Cardiac muscle cell (in vitro differentiated cells and primary cell): ENCODE results near the gene TP73. TPM values are rescaled to one million over a fixed set of nuclear protein-coding genes. Genes with fewer than 3 reads are reported as not detected.
A peak's percentile ranks its signal among the peaks of the same experiment; 100 is the strongest.

Experiments used
- DNase-seq, 2 donors: peaks; one replicate each; pipeline versions ENCODE4 v3.0.0 to v3.0.0-alpha.2; 2010 to 2017; ENCODE audit warnings: low read depth in 1 of 2, low spot score in 1 of 2
- H3K27ac ChIP-seq: fragments of 200-600 bp; sonication (generic); 2 replicates; pipeline ENCODE4 v1.5.1; 2016
- H3K27me3 ChIP-seq: fragments of 200-600 bp; sonication (generic); 2 replicates; pipeline ENCODE4 v1.6.0; 2016; ENCODE audit warnings: control low read depth
- H3K36me3 ChIP-seq: fragments of 200-600 bp; sonication (generic); 2 replicates; pipeline ENCODE4 v1.5.1; 2016; ENCODE audit warnings: control low read depth
- H3K4me1 ChIP-seq: fragments of 200-600 bp; sonication (generic); 2 replicates; pipeline ENCODE4 v1.8.1; 2017; ENCODE audit warnings: low read depth, mild to moderate bottlenecking, mixed run types
- H3K4me3 ChIP-seq: fragments of 200-600 bp; sonication (generic); 2 replicates; pipeline ENCODE4 v1.5.1; 2016; ENCODE audit warnings: mild to moderate bottlenecking
- H3K9me3 ChIP-seq: fragments of 200-600 bp; sonication (generic); 2 replicates; pipeline ENCODE4 v1.5.1; 2017; ENCODE audit warnings: low read depth, mild to moderate bottlenecking, control low read depth
- CTCF ChIP-seq: IDR thresholded peaks from 2 replicates; pipeline ENCODE4 v1.5.1; 2012; ENCODE audit warnings: low read depth, mild to moderate bottlenecking, low read length
- polyA plus RNA-seq: library from polyadenylated mRNA; unstranded; fragments of >200 nt; fragmentation: Nextera tagmentation; extraction: Ambion mirVana; gene quantifications from 2 replicates; pipeline ENCODE4 v1.2.1, GENCODE V29; 2016
- total RNA-seq: library from RNA; depleted of rRNA; stranded (reverse); fragments of >200 nt; gene quantifications from 2 replicates; pipeline ENCODE4 v1.2.3, GENCODE V29; 2016

Gene TP73
- total and polyA plus RNA-seq, 2 experiments from 2014 or later, result 0.87 TPM; not detected in 1

- Histone ChIP-seq H3K36me3 (no peaks in the 10 kb centered on the region), H3K27ac (no peak overlapping the region), H3K4me1 (no peaks in the 10 kb centered on the region), H3K9me3 (no peaks in the 10 kb centered on the region), H3K4me3 (no peak overlapping the region), H3K27me3 (no peaks in the 10 kb centered on the region)
- no peak for DNase-seq
- no peak for TF ChIP-seq CTCF
These were observed 45.3 kb upstream of the TP73 start for GRCh38 chr1:3606779-3607702.

- Histone ChIP-seq H3K36me3 (no peaks in the 10 kb centered on the region), H3K4me3 (no peak overlapping the region), H3K4me1 (no peaks in the 10 kb centered on the region), H3K27ac (no peak overlapping the region), H3K27me3 (no peaks in the 10 kb centered on the region), H3K9me3 (no peaks in the 10 kb centered on the region)
- no peak for TF ChIP-seq CTCF
- no peak for DNase-seq
These were observed 44.6 kb upstream of the TP73 start for GRCh38 chr1:3607703-3608065.

DNA sequence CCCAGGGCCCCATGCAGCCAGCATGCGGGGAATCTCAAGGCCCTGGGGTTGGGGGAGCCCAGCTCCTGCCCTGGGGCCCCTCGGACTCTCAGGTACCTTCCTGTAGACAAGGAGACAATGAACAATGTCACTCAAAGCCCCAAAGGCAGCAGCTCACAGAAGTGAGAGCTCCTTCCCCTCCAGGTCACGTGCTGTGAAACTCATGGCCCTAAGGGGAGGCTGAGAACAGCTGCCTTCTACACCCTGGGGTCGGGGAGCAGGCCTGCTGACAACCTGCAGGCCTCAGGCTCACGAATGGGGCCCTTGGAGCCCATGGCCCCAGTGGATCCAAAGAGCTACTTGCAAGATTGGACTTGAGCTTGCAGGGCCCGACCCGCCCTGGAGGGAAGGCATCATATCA is 44.2 kb upstream of the TP73 start:
- H3K4me1 ChIP-seq, result peaks cover 3% of the 10 kb centered on the region
- no peak for DNase-seq
- no peak overlapping the region for H3K27ac ChIP-seq
- H3K36me3 ChIP-seq, result no peaks in the 10 kb centered on the region
- H3K9me3 ChIP-seq, result no peaks in the 10 kb centered on the region
- H3K27me3 ChIP-seq, result no peaks in the 10 kb centered on the region
- no peak overlapping the region for H3K4me3 ChIP-seq
- no peak for TF ChIP-seq CTCF

DNA sequence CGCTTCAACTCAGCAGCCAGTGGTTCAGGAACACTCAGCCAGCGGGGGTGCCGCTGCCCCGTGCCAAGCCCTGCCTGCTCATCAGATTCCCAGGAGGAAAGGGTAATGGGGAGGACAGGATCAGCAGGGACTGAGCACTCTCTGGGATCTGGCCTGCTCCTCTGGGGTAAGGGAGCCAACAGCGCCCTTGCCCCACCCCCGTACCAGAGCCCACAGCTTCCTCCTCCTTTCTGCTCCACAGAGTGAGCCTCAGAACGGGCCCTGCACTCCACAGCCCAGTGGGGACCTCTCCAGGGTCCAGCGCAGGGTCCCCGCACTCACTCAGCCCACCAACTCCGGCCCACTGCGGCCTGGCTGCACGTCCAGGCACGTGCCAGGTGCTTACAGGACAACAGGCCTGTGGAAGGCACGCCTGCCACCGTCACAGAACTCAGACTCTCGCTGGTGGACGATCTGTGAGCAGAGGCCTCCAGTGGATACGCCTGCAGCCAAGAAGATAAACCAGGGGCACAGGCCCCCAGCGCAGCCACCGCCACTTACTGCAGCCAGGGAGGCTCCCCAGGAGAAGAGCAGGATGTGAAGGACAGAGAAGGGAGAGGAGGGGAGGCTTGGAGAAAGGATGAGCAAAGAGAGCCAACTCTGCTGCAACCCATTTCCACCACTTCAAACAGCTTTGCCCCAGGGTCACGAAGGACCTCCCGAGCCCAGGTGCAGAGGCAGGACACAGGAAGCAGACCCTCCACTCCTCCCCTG is 43.1 kb upstream of the TP73 start:
- Histone ChIP-seq H3K4me3 (no peak overlapping the region), H3K36me3 (no peaks in the 10 kb centered on the region), H3K4me1 (peaks cover 14% of the 10 kb centered on the region), H3K27ac (no peak overlapping the region), H3K9me3 (no peaks in the 10 kb centered on the region), H3K27me3 (no peaks in the 10 kb centered on the region)
- TF ChIP-seq CTCF, result no peak
- DNase-seq, result no peak

GRCh38 chr1:3609769-3610526 is 42.4 kb upstream of the TP73 start:
- no peak for TF ChIP-seq CTCF
- Histone ChIP-seq H3K4me1 (peaks cover 20% of the 10 kb centered on the region), H3K36me3 (no peaks in the 10 kb centered on the region), H3K27me3 (no peaks in the 10 kb centered on the region), H3K4me3 (peak overlapping the region; percentile 50), H3K9me3 (no peaks in the 10 kb centered on the region), H3K27ac (no peak overlapping the region)
- no peak for DNase-seq
